GM12873 (cell line): ENCODE data around the gene ABHD4.

ENCODE experiments used
- CTCF ChIP-seq: IDR thresholded peaks from 2 replicates; pipeline ENCODE4 v1.5.1; 2012; ENCODE audit warnings: low read depth, mild to moderate bottlenecking, moderate library complexity, low read length, control low read depth; ENCODE audit not compliant: insufficient read depth; ENCODE audit errors: missing control alignments

Gene ABHD4

DNA sequence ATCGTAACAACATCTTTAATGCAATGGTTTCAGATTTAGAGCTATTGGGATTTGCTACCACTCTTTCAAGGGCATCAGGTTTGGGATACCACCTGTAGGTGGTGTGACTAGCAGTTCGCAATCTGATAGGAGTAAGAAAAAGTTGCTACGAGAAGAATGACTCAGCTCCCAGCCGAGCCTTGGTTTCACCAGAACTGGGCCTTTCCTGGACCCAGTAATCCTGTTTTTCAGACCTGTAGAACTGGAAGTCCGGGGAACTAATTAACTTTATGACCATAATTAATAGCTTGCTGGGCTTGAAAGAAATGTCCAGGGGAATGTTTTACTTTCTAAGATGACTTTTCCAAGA lies 770 bp downstream of the ABHD4 start:
- TF ChIP-seq CTCF: peak; percentile 45

DNA sequence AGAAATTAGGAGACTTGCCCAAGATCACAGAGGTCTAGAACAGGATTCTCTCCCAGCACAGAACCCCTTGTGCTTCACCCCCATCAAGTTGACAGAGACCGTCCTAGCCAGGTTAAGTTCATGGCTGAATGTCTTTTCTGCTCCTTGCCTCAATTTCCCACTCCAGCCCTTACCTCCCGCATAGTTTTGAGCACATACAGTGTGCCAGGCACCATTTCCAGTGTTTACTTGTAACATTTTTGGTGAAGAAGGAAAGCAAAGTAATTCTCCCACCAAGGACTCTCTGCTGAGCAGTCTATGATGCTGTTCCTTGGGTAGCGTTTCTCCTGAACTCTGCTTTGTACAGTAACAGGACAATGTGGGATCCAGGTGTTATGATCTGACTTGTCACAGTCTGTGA lies 1.2 kb downstream of the ABHD4 start:
- no peak for TF ChIP-seq CTCF

DNA sequence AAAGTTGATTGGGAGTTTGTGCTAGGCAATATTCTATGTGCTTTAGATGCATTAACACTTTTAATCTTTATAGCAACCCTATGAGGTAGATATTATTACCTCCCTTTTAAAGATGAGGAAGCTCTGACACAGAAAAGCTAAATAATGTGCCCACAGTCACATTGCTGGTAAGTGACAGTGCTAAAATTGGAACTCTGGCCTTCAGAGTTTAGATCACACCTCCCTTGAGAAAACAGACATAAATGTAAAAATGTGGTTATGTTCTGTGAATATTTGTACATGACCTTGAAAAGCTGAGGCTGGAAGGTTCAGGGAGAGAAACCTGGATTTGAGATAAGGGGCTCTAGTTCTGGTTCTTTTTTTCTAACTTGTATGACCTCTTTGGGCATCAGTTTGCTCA lies 1.9 kb downstream of the ABHD4 start:
- no peak for TF ChIP-seq CTCF

DNA sequence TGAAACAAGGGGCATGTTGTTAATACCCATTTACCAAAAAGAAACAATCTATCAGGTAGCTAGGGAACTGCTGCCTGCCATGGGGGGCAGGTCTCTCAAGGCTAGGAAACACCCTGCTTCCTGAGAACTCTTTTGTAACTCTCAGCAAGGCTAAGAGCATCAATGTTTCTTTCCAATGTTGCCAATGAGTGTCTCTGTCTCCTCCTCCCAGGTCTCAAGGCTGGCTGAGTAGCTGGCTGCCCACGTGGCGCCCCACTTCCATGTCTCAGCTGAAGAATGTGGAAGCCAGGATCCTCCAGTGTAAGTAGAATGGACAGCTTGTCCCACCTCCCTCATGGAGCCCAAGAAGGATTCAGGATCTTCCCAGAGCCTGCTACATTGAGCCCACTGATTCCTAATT lies 3.4 kb downstream of the ABHD4 start:
- TF ChIP-seq CTCF: no peak

- no peak for TF ChIP-seq CTCF
Measured at GRCh38 chr14:22601996-22602395, 3.9 kb downstream of the ABHD4 start.

GRCh38 chr14:22602862-22603261 lies 4.8 kb downstream of the ABHD4 start:
- TF ChIP-seq CTCF: no peak

DNA sequence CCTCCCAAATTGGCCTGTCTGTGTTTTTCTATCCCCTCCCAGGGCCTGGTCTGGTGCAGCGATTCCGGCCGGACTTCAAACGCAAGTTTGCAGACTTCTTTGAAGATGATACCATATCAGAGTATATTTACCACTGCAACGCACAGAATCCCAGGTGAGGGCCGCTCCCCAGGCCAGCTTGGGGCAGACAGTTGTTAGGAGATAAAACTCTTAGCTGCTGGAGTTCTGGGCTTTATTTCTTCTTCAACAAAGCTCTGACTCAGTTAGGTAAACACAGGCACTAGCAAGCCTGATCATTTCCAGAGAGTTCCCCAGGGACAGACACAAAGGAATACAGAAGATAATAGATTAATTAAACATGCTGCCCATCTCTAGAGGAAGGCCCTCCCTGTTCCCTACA lies 8.3 kb downstream of the ABHD4 start:
- no peak for TF ChIP-seq CTCF

DNA sequence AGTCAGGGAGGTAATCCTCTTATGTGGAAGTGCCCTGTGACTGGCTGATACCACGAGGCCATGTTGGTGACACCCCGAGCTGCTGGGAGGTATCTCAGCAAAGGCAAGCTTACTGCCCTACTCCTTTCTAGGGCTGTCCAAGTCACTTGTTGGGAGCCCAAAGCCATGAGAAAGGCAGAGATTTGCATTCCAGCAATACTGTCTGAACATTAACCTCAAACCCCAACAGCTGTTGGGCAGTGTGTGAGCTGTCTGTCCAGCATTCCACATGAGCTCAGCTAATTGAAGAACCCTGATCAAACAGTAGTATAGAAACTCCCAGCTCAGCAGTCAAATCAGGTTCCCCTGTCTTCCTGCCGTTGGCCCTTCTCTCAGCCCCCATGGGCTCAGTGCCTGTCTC lies 9.2 kb downstream of the ABHD4 start:
- TF ChIP-seq CTCF: no peak
